C4-2B (cell line): ENCODE measurements around the gene CACNB4.
"Not testable (repeated sequence)": the region's sequence is repeated elsewhere in the genome, so short reads cannot be mapped to it uniquely, and the experiment has no call there.

ENCODE experiments used
- H3K27ac ChIP-seq: fragments of 450-650 bp; 2 replicates; pipeline ENCODE4 v1.5.1; 2017
- ZFX ChIP-seq: fragments of 450-650 bp; IDR thresholded peaks from 2 replicates; pipeline ENCODE4 v1.6.1; 2017
- TF ChIP-seq, protein P1 (sequence below): fragments of 450-650 bp; conservative IDR thresholded peaks from 2 replicates; pipeline ENCODE4 v1.5.1; 2017; ENCODE audit warnings: mild to moderate bottlenecking

The CACNB4 gene

DNA sequence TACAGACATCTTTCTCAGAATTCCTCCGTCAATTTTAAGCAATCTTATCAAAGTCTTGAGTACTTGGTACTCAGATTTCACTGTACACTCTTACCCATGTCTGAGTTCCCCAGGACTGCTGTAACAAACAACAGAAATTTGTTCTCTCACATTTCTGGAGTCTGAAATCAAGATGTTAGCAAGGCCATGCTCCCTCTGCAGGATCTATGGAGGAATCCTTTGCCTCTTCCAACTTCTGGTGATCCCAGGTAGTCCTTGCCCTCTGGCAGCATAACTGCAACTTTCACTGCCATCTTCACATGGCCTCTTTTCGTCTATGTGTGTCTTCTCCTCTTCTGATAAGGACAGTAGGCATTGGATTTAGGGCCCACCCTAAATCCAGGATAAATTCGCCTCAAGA is 17.1 kb upstream of the CACNB4 start:
- TF ChIP-seq ZFX = no peak
- TF ChIP-seq, protein P1, sequence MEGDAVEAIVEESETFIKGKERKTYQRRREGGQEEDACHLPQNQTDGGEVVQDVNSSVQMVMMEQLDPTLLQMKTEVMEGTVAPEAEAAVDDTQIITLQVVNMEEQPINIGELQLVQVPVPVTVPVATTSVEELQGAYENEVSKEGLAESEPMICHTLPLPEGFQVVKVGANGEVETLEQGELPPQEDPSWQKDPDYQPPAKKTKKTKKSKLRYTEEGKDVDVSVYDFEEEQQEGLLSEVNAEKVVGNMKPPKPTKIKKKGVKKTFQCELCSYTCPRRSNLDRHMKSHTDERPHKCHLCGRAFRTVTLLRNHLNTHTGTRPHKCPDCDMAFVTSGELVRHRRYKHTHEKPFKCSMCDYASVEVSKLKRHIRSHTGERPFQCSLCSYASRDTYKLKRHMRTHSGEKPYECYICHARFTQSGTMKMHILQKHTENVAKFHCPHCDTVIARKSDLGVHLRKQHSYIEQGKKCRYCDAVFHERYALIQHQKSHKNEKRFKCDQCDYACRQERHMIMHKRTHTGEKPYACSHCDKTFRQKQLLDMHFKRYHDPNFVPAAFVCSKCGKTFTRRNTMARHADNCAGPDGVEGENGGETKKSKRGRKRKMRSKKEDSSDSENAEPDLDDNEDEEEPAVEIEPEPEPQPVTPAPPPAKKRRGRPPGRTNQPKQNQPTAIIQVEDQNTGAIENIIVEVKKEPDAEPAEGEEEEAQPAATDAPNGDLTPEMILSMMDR = no peak

DNA sequence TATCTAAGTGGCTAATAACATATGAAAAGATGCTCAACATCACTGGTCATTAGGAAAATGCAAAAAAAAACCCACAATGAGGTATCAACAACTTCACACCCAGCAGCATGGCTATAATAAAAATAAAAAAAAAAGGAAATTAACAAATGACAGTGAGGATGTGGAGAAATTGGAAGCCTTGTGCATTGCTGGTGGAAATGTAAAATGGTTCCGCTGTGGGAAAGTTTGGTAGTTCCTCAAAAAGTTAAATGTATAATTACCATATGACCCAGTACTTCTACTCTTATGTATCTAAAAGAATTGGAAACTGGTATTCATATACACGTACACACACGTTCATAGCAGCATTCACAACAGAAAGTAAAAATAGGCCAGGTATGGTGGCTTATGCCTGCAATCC is 15.5 kb upstream of the CACNB4 start:
- H3K27ac ChIP-seq = no peak overlapping the region
- TF ChIP-seq ZFX = no peak
- TF ChIP-seq, protein P1 = no peak

More for the DNA sequence above, 17.1 kb upstream of the CACNB4 start:
- no peak overlapping the region for H3K27ac ChIP-seq

DNA sequence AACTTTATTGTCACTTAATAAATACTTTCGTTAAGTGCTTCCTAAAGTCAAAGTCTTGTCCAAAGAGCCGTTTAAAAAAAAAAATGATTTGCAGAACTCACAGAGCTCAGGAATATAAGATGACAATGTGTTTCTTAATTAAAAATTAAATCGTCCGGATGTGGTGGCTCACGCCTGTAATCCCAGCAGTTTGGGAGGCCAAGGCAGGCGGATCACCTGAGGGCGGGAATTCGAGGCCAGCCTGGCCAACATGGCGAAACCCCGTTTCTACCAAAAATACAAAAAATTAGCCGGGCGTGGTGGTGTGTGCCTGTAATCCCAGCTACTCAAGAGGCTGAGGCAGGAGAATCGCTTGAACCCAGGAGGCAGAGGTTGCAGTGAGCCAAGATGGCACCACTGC is 8.3 kb upstream of the CACNB4 start:
- H3K27ac ChIP-seq = not testable (repeated sequence)

GRCh38 chr2:152106464-152106863 is 7.6 kb upstream of the CACNB4 start:
- TF ChIP-seq, protein P1 = no peak
- TF ChIP-seq ZFX = no peak

DNA sequence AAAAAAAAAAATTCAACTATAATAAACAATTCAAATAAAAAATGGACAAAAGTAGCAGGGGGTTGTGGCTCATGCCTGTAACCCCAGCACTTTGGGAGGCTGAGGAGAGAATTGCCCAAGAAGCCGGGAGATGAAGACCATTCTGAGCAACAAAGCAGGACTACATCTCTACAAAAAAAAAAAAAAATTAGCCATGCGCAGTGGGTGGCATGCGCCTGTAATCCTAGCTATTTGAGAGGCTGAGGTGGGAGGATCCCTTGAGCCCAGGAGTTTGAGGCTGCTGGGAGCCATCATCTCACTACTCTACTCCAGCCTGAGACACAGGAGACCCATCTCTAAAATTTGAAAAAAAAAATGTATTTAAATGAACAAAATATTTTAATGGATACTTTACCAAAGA is 4.4 kb upstream of the CACNB4 start:
- H3K27ac ChIP-seq = no peak overlapping the region
- TF ChIP-seq, protein P1 = no peak

More at GRCh38 chr2:152106464-152106863, 7.6 kb upstream of the CACNB4 start:
- H3K27ac ChIP-seq = no peak overlapping the region

GRCh38 chr2:152100961-152101360 is 2.1 kb upstream of the CACNB4 start:
- TF ChIP-seq ZFX = no peak
- TF ChIP-seq, protein P1 = no peak
- no peak overlapping the region for H3K27ac ChIP-seq

DNA sequence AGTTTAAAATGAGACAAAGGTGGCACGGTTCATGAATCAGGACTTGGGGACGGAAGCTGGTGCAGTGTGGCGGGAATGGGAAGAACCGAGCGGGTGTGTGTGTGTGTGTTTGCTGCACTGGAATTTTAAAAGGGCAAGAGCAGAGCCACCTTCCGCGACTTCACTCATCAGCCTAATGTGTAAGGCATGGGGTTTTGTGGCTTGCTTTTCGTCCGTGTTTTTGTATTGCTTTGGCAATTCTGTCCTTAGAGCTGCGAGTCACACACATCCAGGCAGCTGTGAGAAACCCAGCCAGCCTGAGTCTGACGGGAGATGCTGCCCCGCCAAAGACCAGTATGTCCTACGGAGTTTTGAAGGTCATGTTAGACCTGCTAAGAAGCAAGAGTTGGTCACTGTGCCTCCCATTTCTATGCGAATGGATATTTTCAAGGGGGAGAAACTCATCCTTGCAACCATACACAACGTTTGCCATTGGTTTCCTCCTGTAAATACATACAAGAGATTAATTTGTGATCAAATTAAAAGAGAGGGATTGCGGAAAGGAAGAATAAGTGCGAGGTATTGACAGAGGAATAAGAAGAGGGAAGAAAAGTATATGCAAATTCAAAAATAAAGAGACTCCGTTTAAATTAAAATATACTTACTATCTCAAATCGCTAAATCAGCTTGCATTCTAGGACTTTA is 665 bp upstream of the CACNB4 start:
- H3K27ac ChIP-seq = no peak overlapping the region
- TF ChIP-seq, protein P1 = no peak
- no peak for TF ChIP-seq ZFX

GRCh38 chr2:152097801-152098495 is 896 bp downstream of the CACNB4 start:
- TF ChIP-seq, protein P1 = no peak
- no peak for TF ChIP-seq ZFX

More at GRCh38 chr2:152097801-152098495, 896 bp downstream of the CACNB4 start:
- no peak overlapping the region for H3K27ac ChIP-seq
